Heart right ventricle (tissue), 16 donors: ENCODE measurements around the gene SH3BP4. TPM values are rescaled to one million over a fixed set of nuclear protein-coding genes. Genes with fewer than 3 reads are reported as not detected.

Source experiments
- ATAC-seq, 8 donors: fragments of 200-7000 bp; cut with Tn5 transposase; one replicate each; pipeline ENCODE4 v1.9.1; 2020; ENCODE audit warnings: mild to moderate bottlenecking in 8 of 8, moderate library complexity in 8 of 8, moderate number of reproducible peaks in 1 of 8
- DNase-seq, 2 donors: peaks; one replicate each; pipeline ENCODE4 v3.0.0-alpha.2; 2020
- H3K27ac ChIP-seq, 10 donors: fragments of 200-600 bp; sonication (generic) in 2 of 10; one replicate each; pipeline versions ENCODE4 v1.5.0 to v1.8.0; 2020 to 2022; ENCODE audit warnings: mild to moderate bottlenecking in 3 of 10
- H3K27me3 ChIP-seq, 7 donors: fragments of 200-600 bp; one replicate each; pipeline ENCODE4 v1.8.0; 2021 to 2022; ENCODE audit warnings: mild to moderate bottlenecking in 2 of 7
- H3K36me3 ChIP-seq, 9 donors: fragments of 200-600 bp; sonication (generic) in 1 of 9; one replicate each; pipeline versions ENCODE4 v1.5.0 to v1.8.0; 2020 to 2022; ENCODE audit warnings: mild to moderate bottlenecking in 2 of 9
- H3K4me1 ChIP-seq, 9 donors: fragments of 200-600 bp; sonication (generic) in 1 of 9; one replicate each; pipeline versions ENCODE4 v1.5.0 to v1.8.0; 2020 to 2022; ENCODE audit warnings: mild to moderate bottlenecking in 4 of 9
- H3K4me3 ChIP-seq, 10 donors: fragments of 200-600 bp; sonication (generic) in 2 of 10; one replicate each; pipeline versions ENCODE4 v1.5.0 to v1.8.0; 2020 to 2022; ENCODE audit warnings: mild to moderate bottlenecking in 7 of 10, moderate library complexity in 2 of 10
- H3K9me3 ChIP-seq, 11 donors: fragments of 200-600 bp in 10 of 11; sonication (generic) in 2 of 11; one replicate each; pipeline versions ENCODE4 v1.5.0 to v1.8.0; 2013 to 2022; ENCODE audit warnings: mild to moderate bottlenecking in 2 of 11, control low read depth in 1 of 11, moderate library complexity in 1 of 11
- WGBS, 2 donors: extraction: QIAGEN DNeasy Blood & Tissue Kit; methylation state at CpG; one replicate each; pipeline ENCODE4 v1.1.7; 2013; ENCODE audit warnings: inconsistent platforms in 1 of 2; 5-methylcytosine and 5-hydroxymethylcytosine counted together
- intact Hi-C, 10 donors: fragments of 100-400 bp; cut with DNase I; formaldehyde crosslinking; loops; one replicate each; pipeline versions ENCODE4 v1.11.1 to v1.14.2; 2022
- polyA plus RNA-seq, 2 donors: library from polyadenylated mRNA; stranded (reverse); fragments of 200-250 nt; gene quantifications; one replicate each; pipeline ENCODE4 v1.2.3, GENCODE V29; 2013
- total RNA-seq, 10 donors: library from RNA; stranded (reverse); fragmentation: NEBNext Ultra II Directional in 3 of 10; extraction: Animal tissue kit (Norgen Biotek cat#: 25700) in 3 of 10; gene quantifications; one replicate each; pipeline versions ENCODE4 v1.2.1 to v1.2.4, GENCODE V29; 2021 to 2023
- TF ChIP-seq, protein P1 (sequence below), 9 donors: fragments of 200-600 bp; sonication (generic) in 2 of 9; IDR thresholded peaks; one replicate each; pipeline versions ENCODE4 v1.5.0 to v1.8.0; 2021 to 2022; ENCODE audit warnings: antibody characterized with exemption in 9 of 9, mild to moderate bottlenecking in 5 of 9, moderate library complexity in 1 of 9
- donor health status: Arrhythmogenic right ventricular cardiomyopathy.
- donor health status: ischemic (EF 13 %, LVEDD 7.1; RV severe dilation, severe dysfunction).
- donor health status: healthy with polysubstance abuse.
- donor health status: DM: no; HTN: yes; CAD: no.
- donor health status: DM: no; HTN: no; CAD: no.
- donor health status: ischemic (EF 25% LVEDD 6.9; RV normal size, moderate dysfunction).
- donor health status: ischemic (EF 25% LVEDD 5.7; RV mildly dilated, moderate dysfunction).
- donor health status: healthy.
- donor health status: DM: yes; HTN: yes; CAD: no.
- donor health status: Ischemic cardiomyopathy.
- donor health status: ischemic (EF 35%, LVEDD 5.7; RV mildly dilated, moderate dysfunction).
- donor health status: nonischemic (EF 11% LVEDD 7.7; RV severe dilation, severe dysfunction).
- donor health status: DM: yes; HTN: yes; CAD: no.
- donor health status: PGD.
- donor health status: ischemic (EF 29% LVEDD 5.4; RV normal size, mild dysfunction).
- donor health status: nonischemic (EF 23%, LVEDD 6.1; RV moderate dilation, normal function).

The SH3BP4 gene
- total and polyA plus RNA-seq, 12 donors, result 6.3 to 15.3 (median 10.8) TPM

DNA sequence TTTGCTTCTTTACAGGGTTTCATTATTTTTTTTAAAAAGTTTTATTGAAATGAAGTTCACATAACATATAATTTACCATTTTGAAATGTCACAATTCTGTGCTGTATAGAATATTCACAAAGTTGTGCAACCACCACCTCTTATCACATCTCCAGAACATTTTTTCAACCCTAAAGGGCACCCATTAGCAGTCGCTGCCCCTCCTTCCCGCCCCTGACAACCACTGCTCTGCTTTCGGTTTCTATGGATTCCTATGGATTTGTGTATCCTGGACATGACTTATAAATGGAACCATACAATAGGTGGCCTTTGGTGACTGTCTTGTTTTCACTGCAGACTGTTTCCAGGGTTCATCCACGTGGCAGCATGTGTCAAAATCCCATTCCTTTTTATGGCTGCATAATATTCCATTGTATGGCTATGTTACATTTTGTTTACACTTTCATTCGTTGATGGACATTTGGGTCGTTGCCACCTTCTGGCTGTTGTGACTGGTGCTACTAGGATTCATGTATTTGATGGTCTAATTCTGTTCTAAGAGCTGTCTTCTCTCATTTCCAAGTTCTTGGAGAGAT is 52.6 kb downstream of the SH3BP4 start:
- no peak overlapping the region for H3K27ac ChIP-seq
- H3K36me3 ChIP-seq, result peaks cover 0 to under 1% (median 0%) of the 10 kb centered on the region in 9 donors
- DNase-seq (no peak), ATAC-seq (no peak)
- TF ChIP-seq, protein P1, sequence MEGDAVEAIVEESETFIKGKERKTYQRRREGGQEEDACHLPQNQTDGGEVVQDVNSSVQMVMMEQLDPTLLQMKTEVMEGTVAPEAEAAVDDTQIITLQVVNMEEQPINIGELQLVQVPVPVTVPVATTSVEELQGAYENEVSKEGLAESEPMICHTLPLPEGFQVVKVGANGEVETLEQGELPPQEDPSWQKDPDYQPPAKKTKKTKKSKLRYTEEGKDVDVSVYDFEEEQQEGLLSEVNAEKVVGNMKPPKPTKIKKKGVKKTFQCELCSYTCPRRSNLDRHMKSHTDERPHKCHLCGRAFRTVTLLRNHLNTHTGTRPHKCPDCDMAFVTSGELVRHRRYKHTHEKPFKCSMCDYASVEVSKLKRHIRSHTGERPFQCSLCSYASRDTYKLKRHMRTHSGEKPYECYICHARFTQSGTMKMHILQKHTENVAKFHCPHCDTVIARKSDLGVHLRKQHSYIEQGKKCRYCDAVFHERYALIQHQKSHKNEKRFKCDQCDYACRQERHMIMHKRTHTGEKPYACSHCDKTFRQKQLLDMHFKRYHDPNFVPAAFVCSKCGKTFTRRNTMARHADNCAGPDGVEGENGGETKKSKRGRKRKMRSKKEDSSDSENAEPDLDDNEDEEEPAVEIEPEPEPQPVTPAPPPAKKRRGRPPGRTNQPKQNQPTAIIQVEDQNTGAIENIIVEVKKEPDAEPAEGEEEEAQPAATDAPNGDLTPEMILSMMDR (IDR thresholded peaks at IDR 0.05), result no peak
- 91 to 95% methylated on average over 6 of the region's 6 CpGs for WGBS, 2 donors
- H3K4me3 ChIP-seq, result no peak overlapping the region
- no peaks in the 10 kb centered on the region for H3K9me3 ChIP-seq
- H3K4me1 ChIP-seq, result peaks cover 8 to 62% (median 26%) of the 10 kb centered on the region in 9 donors
- H3K27me3 ChIP-seq, result no peaks in the 10 kb centered on the region
- intact Hi-C loops, result loop anchor here in 3 of 10 donors (10.0 kb wide), 1 partner anchor 100 kb away; no protein-coding TSS in a partner anchor

DNA sequence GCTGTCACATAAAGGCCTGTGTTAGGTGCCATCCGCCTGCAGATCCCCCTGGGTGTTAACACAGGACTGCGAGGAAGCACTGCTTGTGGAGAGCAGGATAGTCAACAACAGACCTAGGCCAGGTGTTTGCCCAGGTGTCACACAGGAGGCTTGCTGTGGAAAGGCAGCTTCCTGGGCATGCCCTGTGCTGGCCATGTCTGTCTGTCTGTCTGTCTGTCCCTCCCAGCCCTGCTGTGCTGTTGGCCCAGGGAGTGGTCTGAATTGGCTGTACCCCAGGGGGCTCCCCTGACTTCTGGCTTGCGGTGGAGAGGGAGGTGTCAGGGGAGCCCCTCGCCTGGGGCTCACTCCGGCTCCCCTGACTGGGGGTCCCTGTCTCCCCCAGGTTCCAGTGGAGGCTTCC is 53.2 kb downstream of the SH3BP4 start:
- H3K9me3 ChIP-seq, result no peaks in the 10 kb centered on the region
- 96% methylated on average over 5 of the region's 5 CpGs for whole genome bisulfite sequencing, 2 donors
- H3K4me1 ChIP-seq, result peaks cover 8 to 65% (median 31%) of the 10 kb centered on the region in 9 donors
- DNase-seq (no peak), ATAC-seq (no peak)
- intact Hi-C loops, result loop anchor here in 6 of 10 donors (5.0 to 10.0 kb wide), 2 partner anchors 100 to 102 kb away; no protein-coding TSS in a partner anchor
- no peaks in the 10 kb centered on the region for H3K27me3 ChIP-seq
- no peak overlapping the region for H3K4me3 ChIP-seq
- TF ChIP-seq, protein P1 (IDR thresholded peaks at IDR 0.05), result no peak
- no peak overlapping the region for H3K27ac ChIP-seq
- H3K36me3 ChIP-seq, result no peaks in the 10 kb centered on the region

DNA sequence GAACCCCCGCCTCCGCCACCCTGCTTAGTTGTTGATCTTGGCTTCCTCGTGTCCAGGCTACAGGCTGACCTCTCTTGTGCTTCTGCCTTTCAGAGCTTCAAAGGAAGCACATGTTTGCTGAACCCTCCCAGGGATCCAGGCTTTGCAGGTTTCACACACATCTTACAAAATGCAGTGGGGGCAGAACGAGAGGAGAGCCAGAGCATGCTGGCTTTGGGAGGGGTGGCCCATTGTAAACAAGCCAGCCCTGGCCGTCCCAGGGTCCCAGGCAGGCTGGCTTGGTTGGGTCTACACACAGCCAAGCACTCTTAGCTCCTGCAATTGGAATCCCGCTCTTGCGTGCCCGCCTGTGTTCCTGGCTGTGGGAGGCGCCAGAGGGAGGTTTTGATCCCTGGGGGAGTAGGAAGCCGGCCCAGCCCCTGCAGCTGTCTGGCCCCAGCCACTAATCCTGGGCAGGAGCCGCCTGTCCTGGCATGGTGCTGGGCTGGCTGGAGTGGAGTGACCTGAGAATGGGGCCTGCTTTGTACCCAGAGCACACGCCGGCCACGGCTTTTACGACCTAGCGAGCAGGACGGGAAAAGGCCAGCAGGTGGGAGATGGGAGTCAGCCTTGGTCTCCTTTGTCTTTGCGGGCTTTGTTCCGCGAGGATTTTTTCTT is 53.9 kb downstream of the SH3BP4 start:
- ATAC-seq, result peak; percentile 77 to 91 (median 84)
- Histone ChIP-seq H3K9me3 (no peaks in the 10 kb centered on the region), H3K36me3 (no peaks in the 10 kb centered on the region), H3K4me3 (no peak overlapping the region), H3K27ac (peak overlapping the region in 3 of 10 donors; percentile 18 to 44 (median 19)), H3K27me3 (no peaks in the 10 kb centered on the region), H3K4me1 (peaks cover 11 to 69% (median 34%) of the 10 kb centered on the region in 9 donors)
- 41 to 47% methylated on average over 20 of the region's 20 CpGs for WGBS, 2 donors
- intact Hi-C loops, result loop anchor here in 6 of 10 donors (5.0 to 10.0 kb wide), 2 partner anchors 99 to 102 kb away; no protein-coding TSS in a partner anchor
- TF ChIP-seq, protein P1 (IDR thresholded peaks at IDR 0.05), result peak in 7 of 9 donors; percentile 17 to 53 (median 45)
- DNase-seq, result peak; percentile 54 to 67

DNA sequence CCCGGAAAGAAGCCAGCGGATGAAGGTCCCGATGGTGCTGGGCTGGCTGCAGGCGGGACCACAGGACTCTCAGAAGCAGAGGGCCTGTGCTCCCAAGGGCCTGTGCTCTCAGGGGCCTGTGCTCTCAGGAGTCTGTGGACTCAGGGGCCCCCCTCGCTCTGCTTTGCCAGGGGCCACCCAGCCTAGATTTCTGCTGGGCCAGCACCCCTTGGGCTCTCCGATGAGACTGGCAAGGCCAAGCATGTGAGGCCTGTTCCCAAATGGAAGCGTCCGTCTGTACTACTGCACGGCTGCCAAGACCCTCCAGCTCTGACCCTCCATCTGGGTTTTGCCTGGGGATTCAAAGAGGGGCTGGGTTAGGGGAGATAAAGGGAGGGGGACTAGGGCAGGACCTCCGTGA is 54.6 kb downstream of the SH3BP4 start:
- intact Hi-C loops, result loop anchor here in 6 of 10 donors (5.0 to 10.0 kb wide), 2 partner anchors 98 to 101 kb away; no protein-coding TSS in a partner anchor
- H3K36me3 ChIP-seq, result no peaks in the 10 kb centered on the region
- no peak overlapping the region for H3K4me3 ChIP-seq
- H3K4me1 ChIP-seq, result peaks cover 11 to 63% (median 28%) of the 10 kb centered on the region in 9 donors
- ATAC-seq (peak in 2 of 8 donors; percentile 3 to 10), DNase-seq (no peak)
- H3K27ac ChIP-seq, result peak overlapping the region in 3 of 10 donors; percentile 18 to 44 (median 19)
- H3K9me3 ChIP-seq, result no peaks in the 10 kb centered on the region
- no peaks in the 10 kb centered on the region for H3K27me3 ChIP-seq
- 88 to 91% methylated on average over 10 of the region's 10 CpGs for WGBS, 2 donors
- TF ChIP-seq, protein P1 (IDR thresholded peaks at IDR 0.05), result no peak
